HG03095 (cell line): ENCODE measurements around the gene GABBR2.
"Not testable (repeated sequence)": the region's sequence is repeated elsewhere in the genome, so short reads cannot be mapped to it uniquely, and the experiment has no call there.

Experiments
- ATAC-seq: cut with Tn5 transposase; IDR thresholded peaks from one replicate; pipeline ENCODE4 v1.9.1; 2021; ENCODE audit warnings: moderate library complexity; ENCODE audit not compliant: unreplicated experiment

Gene GABBR2

DNA sequence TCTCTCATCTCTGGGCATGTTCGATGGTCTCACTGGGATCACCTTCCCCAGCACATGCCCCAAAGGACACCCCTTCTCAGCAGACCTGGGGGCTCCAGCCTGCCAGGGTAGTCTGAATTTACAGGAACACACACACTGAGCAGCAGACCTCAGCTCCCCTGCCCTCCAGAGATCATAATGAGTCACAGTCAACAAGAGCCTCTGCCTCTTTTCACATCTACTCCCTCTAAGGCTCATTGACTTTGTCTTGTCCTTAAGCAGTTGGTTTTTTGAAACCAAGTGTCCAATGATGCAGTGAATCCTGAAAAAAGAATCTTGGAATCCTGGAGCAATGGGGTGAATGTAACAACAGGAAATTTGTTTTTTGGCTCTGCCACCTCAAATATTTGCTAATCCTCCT is 20.8 kb downstream of the GABBR2 start:
- ATAC-seq = no peak

DNA sequence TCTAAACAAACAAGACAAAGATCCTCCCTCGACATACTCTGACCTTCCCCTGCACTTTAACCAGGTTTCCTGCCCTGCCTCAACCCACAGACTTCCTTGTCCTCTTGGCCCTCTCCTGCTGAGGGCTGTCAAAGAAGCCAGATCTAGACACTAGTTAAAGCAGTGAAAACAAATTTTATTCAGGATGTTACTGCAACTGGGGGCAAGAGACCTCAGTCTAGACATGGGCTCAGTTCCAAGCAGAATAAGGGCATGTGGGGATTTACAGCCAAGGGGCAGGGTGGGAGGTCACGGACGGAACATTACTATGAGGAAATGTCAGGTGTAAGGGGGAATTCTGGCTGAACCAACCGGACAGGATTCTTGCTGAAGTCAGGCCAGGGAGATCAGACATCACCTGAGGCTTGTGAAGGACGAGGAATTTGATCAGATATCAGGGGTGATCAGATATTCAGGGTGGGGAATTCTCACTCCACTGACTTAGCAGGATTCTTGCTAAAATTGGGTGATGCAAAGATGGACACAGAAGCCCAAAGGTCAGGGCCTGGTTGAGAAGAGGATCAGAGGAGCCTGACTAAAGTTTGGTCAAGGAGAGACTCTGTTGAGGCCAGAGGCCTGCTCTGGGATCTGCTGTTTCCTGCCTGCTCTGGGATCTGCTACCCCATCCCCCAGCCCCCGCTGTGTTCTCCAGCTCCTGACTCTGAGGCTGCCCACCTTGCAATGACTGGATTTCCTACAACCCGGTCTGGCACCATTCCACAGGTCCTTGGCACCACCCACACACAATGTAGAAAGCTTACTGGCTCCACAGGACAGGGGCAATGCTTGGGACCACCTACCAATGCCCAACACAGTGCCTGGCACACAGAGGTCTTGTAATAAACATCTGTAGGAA is 21.5 kb downstream of the GABBR2 start:
- no peak for ATAC-seq

DNA sequence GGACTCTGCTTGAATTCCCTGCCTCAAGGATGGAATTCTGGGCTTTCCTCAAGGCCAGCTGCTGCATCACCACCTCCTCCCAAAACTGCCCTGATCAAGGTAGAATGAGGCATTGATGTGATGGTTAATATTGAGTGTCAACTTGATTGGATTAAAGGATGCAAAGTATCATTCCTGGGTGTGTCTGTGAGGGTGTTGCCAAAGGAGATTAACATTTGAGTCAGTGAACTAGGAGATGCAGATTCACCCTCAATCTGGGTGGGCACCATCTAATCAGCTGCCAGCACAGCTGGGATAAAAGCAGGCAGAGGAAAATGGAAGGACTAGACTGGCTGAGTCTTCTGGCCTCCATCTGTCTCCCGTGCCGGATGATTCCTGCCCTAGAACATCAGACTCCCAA is 23.9 kb downstream of the GABBR2 start:
- ATAC-seq = not testable (repeated sequence)

DNA sequence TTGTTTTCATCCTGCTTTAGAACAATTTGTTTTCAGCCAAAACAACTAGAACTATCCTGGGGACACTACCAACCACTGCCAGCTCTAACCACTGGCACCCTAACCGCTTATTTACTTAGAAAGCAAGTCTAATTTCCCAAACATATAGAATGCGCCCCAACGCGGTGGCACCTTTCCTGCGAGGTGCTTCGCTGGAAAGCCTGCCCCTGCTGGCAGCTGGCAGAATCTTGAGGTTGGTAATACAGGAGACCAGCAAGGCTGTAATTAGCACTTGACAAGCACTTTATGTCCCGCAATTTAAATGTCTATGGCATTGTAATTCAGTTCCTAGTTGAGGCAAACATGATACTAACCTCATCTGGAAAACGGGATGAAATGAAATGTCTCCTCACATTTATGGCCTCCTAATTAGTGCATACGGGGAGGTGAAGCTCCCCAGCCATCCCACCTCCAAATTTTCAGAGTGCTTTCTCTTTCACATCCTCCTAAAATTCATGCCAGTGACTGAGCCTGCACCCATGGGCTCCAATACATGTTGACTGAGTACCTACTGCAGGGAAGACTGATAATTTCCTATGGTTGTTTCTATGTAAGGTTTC is 30.4 kb downstream of the GABBR2 start:
- ATAC-seq = no peak

DNA sequence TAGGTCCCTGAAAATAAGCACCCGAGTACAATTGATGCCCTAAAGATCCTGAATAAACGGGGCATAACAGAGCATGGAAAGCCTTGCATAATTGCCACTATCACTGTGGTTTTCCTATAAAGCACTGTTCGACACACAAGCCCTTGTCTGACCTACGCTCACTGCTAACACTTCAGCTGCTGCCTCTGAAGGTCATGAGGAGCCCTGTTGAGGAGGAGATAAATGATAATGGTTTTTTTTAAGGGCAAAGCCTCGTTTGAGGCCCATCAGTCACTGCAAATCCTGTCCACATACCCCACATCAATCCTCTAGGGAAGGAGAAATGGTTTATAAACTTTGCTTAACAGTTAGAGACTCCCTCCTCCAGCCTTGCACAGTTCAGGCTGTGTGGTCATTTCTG is 35.1 kb downstream of the GABBR2 start:
- no peak for ATAC-seq

DNA sequence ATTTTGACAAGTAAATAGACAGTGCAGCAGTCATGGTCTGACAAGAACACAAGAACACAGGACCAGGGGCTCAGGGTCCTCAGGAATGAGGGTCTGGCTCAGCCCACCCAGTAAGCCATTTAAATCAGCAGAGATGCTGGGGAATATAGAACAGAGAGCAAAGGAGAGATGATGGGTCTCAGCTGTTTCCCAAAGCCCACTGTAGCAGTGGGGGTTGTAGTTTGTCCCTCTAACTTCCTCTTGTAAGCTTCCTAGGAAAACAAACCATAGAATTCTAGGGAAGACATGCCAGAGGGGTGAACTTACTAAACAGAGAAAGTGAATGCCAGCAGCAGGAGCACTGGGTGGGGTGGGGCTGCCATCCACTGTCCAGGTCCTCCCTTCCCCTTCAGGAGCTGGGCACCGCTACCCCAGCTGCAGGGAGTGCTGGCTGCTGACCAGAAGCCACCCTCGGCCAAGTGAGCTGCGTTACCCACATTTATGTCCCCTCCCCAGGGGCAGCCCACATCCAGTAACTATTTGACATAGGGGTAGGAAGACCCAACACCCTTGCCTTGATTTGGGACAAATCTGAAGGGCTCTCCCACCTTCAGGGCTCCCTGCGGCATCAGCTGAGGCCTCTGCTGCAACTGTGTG is 41.6 kb downstream of the GABBR2 start:
- ATAC-seq = no peak

DNA sequence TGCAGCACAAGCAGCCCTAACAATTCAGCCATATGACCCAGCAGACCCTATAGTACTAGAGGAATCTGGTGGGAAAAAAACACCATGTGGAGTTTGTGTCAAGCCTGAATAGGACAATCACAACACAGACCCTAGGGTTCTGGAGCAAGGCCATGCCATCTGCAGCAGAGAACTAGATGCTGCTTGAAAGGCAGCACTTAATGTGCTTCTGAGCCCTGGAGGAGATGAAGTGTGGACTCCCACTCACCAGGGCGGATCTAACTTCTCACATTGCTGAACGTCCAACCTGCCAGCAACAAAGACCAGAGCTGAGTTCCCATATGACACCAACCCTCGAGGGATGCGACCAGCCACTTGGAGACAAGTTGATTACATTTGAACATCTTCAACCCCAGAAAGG is 43.2 kb downstream of the GABBR2 start:
- no peak for ATAC-seq

DNA sequence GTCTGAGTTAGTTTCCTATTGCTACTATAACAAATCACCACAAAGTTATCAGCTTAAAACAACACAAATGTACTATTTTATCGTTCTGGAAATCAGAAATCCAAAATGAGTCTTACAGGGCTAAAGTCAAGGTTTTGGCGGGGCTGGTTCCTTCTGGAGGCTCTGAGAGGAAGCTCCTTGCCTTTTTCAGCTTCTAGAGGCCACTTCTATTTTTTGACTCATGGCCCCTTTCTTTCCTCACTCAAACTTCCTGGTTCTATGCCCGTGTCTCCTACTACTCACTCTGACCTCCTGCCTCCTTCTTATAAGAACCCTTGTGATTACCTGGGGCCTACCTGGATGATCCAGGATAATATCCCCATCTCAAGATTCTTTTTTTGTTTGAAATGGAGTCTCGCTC is 48.2 kb downstream of the GABBR2 start:
- ATAC-seq = no peak

DNA sequence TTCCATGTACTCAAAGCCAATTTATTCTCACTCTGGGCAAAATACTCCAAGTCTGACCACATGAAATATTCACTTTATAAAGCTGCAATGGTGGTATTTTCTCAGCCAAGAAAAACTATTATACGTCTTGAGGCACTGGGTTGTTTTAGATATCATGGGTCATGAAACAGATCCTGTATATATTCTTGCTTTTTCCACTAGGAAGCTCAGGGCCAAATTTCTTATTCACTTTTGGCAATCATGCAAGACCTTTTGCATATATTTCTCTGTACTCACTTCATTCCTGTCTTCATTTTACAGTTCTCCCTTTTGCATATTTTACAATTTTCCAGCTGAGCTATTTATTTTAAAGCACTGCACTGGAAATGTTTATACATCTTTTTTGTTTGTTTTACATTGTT is 49.8 kb downstream of the GABBR2 start:
- ATAC-seq = no peak

DNA sequence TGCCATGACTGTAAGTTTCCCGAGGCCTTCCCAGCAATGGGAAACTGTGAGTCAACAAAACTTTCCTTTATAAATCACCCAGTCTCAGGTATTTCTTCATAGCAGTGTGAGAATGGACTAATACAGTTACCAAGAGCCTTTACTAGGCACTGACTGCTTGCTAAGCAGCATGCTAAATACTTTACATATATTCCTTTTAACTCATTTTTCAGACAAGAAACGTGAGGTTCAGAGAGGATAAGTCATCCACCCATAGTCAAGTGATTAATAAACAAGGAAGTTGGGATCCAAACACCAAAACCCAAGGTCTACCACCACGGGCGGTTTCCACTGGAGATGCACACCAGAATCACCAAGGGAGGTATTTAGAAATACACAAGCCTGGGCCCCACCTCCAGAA is 50.8 kb downstream of the GABBR2 start:
- ATAC-seq = no peak

DNA sequence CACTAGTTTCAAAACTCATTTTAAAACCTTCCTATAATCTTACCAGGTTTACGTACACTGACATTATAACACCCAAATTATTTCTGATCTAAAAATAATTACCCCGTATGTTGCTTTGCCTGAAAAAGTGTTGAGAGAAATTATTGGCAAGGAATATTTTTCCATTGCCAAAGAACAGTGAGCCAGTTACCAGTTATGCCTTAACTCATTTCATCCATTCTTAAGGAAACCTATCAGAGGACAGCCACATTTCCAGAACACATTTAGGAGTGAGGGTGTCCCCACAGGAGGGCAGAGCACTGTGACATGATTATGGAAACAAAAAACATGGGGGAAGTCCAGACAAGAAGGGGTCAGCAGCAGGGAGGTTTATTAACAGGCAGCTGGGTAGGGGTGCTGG is 52.2 kb downstream of the GABBR2 start:
- no peak for ATAC-seq

DNA sequence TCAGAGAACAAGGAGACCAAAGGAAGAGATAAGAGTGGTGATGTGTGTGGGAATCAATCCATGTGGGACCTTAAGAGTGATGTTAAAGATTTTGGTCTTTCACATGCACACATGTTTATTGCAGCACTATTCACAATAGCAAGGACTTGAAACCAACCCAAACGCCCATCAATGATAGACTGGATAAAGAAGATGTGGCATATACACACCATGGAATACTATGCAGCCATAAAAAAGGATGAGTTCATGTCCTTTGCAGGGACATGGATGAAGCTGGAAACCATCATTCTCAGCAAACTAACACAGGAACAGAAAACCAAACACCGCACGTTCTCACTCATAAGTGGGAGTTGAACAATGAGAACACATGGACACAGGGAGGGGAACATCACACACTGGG is 53.3 kb downstream of the GABBR2 start:
- ATAC-seq = not testable (repeated sequence)

DNA sequence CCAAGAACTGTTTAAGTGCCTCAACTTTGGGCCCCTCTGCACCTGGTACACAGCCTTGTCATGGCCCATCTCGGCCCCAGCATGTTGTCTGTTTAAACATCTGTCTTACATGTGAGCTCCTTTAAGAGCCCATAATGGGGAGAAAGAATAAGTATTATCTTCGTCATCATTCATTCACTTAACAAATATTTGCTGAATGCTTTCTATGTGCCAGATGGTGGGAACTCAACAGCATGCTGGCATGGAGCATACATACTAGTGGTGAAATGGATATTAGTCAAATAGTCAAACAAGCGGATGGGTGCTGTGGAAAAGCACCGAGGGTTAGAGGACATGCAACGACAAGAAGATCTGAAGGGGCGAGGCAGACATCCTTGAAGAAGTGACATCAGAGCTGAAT is 54.5 kb downstream of the GABBR2 start:
- no peak for ATAC-seq

DNA sequence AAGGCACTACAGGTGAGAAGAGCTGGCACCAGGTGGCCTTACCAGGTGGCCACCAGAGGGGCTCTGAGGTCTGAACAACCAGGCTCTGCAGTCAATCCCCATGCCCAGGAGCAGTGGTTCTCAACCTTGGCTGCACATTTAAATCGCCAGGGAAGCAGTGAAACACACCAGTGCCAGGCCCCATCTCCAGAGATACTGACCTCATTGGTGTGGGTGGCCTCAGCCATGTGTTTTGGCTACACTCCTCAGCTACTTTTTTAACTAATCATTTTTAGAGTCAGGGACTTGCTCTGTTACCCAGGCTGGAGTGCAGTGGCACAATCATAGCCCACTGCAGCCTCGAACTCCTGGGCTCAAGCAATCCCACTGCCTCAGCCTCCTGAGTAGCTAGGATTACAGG is 56.0 kb downstream of the GABBR2 start:
- no peak for ATAC-seq

DNA sequence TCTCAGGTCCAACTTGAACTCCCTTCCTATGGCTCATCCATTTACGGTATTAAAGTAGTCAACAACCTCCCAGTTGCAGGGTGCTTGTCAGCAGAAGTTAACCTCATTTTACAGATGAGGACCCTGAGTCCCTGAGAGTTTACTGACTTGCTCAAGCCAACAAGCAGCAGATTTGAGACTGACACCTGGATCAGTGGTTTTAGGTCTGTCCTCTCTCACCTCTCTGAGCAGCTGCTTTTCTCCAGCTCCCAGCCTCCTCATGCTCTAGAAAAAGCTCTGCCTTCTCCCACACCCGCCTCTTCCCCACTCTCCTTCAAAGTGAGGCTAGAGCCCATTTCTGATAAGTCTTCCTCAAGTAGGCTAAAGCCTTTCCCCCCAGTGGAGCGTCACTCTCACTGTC is 56.4 kb downstream of the GABBR2 start:
- ATAC-seq = no peak

DNA sequence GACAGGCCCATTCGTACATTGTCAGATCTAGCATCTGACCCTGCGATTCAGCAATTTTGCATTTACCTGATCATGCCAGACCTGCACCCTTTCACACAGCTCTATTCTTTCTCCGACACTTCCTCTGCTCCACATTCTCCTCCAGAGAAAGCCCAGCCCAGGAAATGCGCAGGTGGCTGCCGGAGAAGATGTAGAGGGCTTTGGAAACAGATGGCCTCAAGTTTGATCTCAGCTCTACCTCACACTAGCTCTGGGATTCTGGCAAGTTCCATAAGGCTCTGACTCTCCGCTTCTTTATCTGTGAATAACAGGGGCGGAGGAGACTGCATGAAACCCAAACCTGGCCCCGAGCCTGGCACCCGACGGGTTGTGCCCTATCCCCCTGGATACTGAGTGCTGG is 61.5 kb downstream of the GABBR2 start:
- ATAC-seq = no peak

DNA sequence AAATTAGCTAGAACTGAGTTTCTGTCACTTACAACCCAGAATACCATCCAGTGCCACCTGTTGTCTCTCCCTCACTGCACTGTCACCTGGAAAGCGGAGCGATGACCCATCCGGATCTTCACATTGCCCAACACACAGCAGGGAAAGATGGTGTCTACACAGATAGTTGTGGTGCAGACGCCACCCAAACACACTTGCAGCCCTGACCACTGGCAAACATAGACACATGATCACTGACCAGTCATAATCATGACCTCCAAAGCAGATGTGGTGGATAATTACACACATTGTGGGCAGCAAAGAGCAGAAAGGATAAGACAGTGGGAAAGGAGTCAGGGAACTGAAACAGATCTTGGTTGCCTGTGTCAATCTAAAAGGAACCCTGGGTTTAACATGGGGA is 64.7 kb downstream of the GABBR2 start:
- no peak for ATAC-seq

DNA sequence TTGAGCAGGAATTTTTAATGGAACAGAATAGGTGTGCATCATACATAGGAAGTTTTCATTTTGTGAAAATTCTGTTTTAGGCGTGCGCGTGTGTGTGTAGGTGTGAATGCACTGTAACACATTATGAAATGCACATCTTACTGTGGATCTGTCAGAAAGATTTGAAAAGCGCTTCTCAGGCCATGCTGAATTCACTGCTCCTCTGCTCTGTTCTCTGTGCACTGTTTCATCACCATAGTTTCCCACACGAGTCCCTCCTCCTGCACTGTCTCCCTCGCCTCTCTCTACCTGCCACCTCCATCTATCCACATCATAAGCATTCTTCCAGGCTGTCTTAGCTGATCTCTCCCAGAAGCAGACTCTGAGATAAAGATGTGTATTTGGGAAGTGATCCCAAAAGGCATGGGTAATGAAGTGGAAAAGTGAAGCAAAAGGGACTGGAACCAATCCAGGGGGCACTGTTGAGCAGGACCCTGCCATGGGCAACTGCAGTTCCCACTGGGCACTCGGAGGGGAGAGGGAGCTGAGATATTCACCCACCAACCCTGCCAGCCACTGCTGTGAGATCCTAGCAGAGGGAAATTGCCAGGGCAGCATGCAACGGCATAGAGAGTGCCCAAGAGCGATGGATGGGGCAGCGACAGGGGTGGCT is 65.9 kb downstream of the GABBR2 start:
- ATAC-seq = no peak

DNA sequence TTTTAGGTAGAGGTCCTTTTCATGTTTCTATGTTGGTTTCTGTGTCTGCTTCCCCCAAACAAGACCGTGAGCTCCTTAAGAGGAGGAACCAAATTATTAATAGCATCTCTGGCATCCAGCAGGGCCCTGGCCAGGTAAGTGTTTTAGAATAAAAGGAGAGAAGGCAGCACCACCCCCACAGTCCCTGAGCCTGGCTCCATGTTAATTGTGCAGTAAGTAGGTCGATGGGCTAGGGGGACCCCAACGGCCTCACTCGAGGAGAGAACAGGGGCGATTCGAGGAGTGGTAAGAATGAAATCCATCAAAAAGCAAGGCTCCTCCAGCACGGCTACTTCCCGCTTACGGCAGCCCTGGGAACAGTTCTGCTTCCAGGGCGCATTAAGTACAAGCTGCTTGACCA is 67.0 kb downstream of the GABBR2 start:
- ATAC-seq = no peak

DNA sequence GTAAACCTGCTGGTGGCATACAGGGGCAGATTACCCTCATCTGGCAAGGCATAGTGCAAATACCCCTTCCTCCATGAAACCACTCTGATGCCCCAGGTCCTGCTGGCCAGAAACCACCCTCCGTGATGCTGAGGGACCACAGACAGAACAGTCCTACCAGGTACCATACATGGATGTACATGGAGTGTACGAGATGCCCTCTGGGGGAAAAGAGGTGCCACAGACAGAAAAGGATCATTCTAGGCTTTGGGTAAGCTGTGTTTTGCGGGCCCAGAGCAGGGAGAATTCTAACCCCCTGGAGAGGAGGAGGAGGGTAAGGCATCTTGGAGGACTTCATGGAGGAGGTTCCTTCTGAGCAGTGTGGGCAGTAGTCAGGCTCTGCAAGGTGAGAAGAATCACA is 68.3 kb downstream of the GABBR2 start:
- no peak for ATAC-seq

DNA sequence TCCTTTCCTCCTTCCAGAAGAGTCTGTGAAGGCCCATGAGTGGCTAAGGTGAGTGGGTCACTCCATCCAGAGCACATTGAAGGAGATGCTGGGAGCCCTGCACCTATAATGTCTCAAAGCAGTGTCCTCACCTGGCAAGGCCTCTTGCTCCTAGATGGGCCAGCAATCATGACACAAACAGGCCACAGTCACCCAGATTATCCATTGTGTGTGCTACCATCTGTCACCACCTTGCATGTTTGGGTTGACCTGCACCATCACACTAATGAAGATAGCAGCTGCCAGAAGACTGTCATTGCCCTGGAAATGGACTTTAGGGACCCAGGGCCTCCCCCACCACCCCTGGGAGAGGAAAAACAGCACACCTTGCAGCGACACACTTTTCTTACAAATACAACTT is 69.6 kb downstream of the GABBR2 start:
- no peak for ATAC-seq

DNA sequence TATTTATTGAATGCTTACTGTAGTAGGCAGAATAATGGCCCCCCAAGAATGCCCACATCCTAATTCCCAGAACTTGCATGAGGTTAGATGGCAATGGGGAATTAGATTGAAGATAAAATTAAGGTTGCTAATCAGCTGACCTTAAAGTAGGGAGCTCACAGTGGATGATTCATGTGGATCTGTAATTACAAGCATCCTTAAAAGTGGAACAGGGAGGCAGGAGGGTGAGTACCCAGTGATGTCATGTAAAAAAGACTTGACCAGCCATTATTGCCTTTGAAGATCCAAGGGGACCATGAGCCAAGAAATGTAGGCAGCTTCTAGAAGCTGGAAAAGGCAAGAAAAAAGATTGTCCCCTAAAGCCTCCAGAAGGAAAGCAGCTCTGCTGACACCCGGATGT is 71.4 kb downstream of the GABBR2 start:
- no peak for ATAC-seq
